Loucy (cell line): Measurements from ENCODE around the gene NAT10.

Source experiments
- CTCF ChIP-seq: fragments of 200-600 bp; sonication (generic); conservative IDR thresholded peaks from 2 replicates; pipeline ENCODE4 v1.5.1; 2014; ENCODE audit warnings: mild to moderate bottlenecking, antibody characterized with exemption, low read length
- EZH2phosphoT487 ChIP-seq: fragments of 200-600 bp; IDR thresholded peaks from 2 replicates; pipeline ENCODE4 v1.6.1; 2018; ENCODE audit warnings: antibody characterized with exemption, mild to moderate bottlenecking, moderate library complexity, borderline replicate concordance

GRCh38 chr11:34134765-34135164, 29.3 kb downstream of the NAT10 start:
- no peak for TF ChIP-seq CTCF
- no peak for TF ChIP-seq EZH2phosphoT487
